GM06990 (cell line): ENCODE measurements around the gene EPS15.

Experiments used
- DNase-seq: peaks from one replicate; pipeline ENCODE4 v3.0.0-alpha.2; 2011; ENCODE audit not compliant: insufficient read length; ENCODE audit errors: extremely low read depth
- H3K27me3 ChIP-seq: replicated peaks from 2 replicates; pipeline ENCODE4 v1.6.0; 2011; ENCODE audit warnings: low read length; ENCODE audit not compliant: control insufficient read depth, insufficient read depth
- H3K36me3 ChIP-seq: 2 replicates; pipeline ENCODE4 v1.5.1; 2011; ENCODE audit warnings: low read length; ENCODE audit not compliant: control insufficient read depth, insufficient read depth
- H3K4me3 ChIP-seq: replicated peaks from 2 replicates; pipeline ENCODE4 v1.5.1; 2011; ENCODE audit warnings: low read depth, mild to moderate bottlenecking, control low read depth, low read length
- TF ChIP-seq, protein P1 (sequence below): IDR thresholded peaks from 2 replicates; pipeline ENCODE4 v1.5.1; 2011; ENCODE audit warnings: low read length, control low read depth, mild to moderate bottlenecking, inconsistent platforms; ENCODE audit not compliant: insufficient read depth, poor library complexity, severe bottlenecking

The EPS15 gene

DNA sequence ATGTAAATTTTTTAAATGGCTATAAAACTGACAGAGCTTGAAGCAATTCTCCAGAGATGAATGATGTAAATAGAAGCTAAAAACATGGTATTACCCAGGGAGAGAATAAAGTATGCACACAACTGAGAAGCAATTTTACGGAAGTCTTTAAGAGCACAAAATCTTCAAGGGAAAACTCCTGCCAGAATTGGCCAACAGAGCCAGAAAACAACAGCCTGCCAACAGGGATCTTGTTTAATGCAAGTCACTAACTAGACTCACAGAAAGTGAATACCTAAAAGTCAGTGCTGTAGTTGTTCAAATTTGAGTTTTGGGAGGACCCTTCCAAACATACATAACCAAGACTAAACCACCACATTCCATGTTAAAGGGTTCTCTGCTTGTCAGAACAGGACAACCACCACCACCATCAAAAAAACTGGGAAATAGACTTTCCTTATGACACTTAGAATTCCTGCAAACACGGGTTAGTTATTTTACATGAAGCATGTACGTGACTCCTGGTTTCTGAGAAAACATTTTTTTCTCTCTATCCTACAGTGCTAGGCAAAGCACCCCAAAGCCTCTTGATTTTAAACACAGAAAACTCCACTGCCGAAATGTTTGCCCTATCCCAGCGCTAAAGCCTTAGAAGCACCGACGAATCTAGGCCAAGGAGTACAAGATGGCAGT is 1.6 kb downstream of the EPS15 start:
- no peaks in the 10 kb centered on the region for H3K36me3 ChIP-seq
- no peaks in the 10 kb centered on the region for H3K27me3 ChIP-seq
- DNase-seq: no peak
- TF ChIP-seq, protein P1, sequence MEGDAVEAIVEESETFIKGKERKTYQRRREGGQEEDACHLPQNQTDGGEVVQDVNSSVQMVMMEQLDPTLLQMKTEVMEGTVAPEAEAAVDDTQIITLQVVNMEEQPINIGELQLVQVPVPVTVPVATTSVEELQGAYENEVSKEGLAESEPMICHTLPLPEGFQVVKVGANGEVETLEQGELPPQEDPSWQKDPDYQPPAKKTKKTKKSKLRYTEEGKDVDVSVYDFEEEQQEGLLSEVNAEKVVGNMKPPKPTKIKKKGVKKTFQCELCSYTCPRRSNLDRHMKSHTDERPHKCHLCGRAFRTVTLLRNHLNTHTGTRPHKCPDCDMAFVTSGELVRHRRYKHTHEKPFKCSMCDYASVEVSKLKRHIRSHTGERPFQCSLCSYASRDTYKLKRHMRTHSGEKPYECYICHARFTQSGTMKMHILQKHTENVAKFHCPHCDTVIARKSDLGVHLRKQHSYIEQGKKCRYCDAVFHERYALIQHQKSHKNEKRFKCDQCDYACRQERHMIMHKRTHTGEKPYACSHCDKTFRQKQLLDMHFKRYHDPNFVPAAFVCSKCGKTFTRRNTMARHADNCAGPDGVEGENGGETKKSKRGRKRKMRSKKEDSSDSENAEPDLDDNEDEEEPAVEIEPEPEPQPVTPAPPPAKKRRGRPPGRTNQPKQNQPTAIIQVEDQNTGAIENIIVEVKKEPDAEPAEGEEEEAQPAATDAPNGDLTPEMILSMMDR: no peak
- peak overlapping the region; percentile 93 for H3K4me3 ChIP-seq

- peak overlapping the region; percentile 93 for H3K4me3 ChIP-seq
- H3K27me3 ChIP-seq: no peaks in the 10 kb centered on the region
- no peaks in the 10 kb centered on the region for H3K36me3 ChIP-seq
- TF ChIP-seq, protein P1: no peak
- DNase-seq: no peak
Observed at GRCh38 chr1:51516649-51517158, 2.4 kb downstream of the EPS15 start.

DNA sequence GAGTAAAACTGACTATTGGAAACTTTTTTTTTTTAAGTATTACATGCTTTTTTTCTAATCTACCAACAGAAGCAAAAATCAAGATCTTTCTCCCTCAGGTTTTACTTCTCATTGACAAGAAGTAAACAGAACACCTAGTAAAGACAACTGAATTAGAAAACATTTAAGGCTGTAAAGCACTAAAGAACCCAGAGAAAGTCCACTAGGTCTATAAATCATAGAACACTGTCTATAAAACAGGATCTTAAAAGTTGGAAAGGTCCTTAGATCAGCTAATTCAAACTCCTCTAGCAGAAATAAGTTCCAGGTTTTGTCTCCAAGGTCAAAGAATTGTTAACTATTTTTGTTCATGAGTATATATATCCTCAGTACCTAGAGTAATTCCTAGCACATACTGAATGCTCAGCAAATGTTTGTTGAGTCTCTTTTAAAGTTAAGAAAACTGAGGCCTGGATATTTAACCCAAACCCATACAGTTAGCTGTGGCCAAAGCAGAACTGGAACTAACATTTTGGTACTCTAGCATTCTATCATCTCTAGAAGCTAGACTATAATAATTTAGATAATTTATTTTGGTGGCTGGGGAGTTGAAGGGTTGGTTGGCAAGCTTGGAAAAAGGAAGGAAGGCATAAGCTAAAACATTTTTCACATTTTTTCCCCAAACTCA is 3.0 kb downstream of the EPS15 start:
- H3K27me3 ChIP-seq: no peaks in the 10 kb centered on the region
- H3K4me3 ChIP-seq: peak overlapping the region; percentile 93
- TF ChIP-seq, protein P1: no peak
- DNase-seq: no peak
- H3K36me3 ChIP-seq: no peaks in the 10 kb centered on the region

- no peak for DNase-seq
- H3K27me3 ChIP-seq: no peaks in the 10 kb centered on the region
- TF ChIP-seq, protein P1: no peak
- no peaks in the 10 kb centered on the region for H3K36me3 ChIP-seq
- peak overlapping the region; percentile 93 for H3K4me3 ChIP-seq
Observed at GRCh38 chr1:51515312-51515960, 3.6 kb downstream of the EPS15 start.

DNA sequence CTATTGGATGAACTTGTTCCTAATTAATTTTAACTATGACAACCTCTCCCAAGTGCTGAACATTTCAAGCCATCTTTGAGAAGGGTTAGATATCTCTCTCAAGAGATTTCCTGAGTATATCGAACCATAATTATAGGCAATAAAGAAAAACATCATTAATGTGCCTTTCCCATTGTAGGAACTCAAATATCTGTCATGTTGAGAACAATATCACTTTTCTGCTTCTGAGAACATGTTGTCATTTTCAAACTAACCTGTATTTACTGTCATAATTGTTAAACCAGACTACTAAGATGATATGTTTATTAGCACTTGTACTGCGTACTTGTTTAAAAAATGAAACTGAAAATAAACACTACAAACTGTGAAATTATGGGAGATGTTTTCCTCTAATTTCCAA is 4.3 kb downstream of the EPS15 start:
- DNase-seq: no peak
- Histone ChIP-seq H3K4me3 (peak overlapping the region; percentile 93), H3K36me3 (no peaks in the 10 kb centered on the region), H3K27me3 (no peaks in the 10 kb centered on the region)
- TF ChIP-seq, protein P1: no peak
